A673 (cell line): ENCODE measurements around the gene WDR54. TPM values are rescaled to one million over a fixed set of nuclear protein-coding genes. Genes with fewer than 3 reads are reported as not detected.

Source experiments
- BruUV-seq: library from RNA; stranded (reverse); fragments of 400-500 nt; replicated peaks from 2 replicates; lab custom pipeline; 2021; lab: Mats Ljungman, UMichigan
- CTCF ChIA-PET: fragments of 300-600 bp; sonication (Branson Sonifier 250); formaldehyde crosslinking; loops from one replicate; lab custom pipeline; 2022; ENCODE audit warnings: antibody characterized with exemption; lab: Charles Lee
- POLR2A ChIA-PET: fragments of 300-600 bp; sonication (Branson Sonifier 250); formaldehyde crosslinking; loops from one replicate; lab custom pipeline; 2022; ENCODE audit warnings: antibody characterized with exemption; ENCODE audit not compliant: low non-redundant PET; lab: Charles Lee
- DNase-seq: peaks from one replicate; pipeline ENCODE4 v3.0.0-alpha.2; 2015; ENCODE audit warnings: low spot score
- H3K27ac ChIP-seq: fragments of 200-600 bp; sonication (generic); 2 replicates; pipeline ENCODE4 v1.5.1; 2016; ENCODE audit warnings: mixed run types, low read depth, mild to moderate bottlenecking, mixed read lengths, antibody characterized with exemption, low read length; ENCODE audit not compliant: poor library complexity, severe bottlenecking
- H3K27me3 ChIP-seq: fragments of 200-600 bp; sonication (generic); replicated peaks from 2 replicates; pipeline ENCODE4 v1.6.1; 2017; ENCODE audit warnings: mixed run types, low read depth, mild to moderate bottlenecking, mixed read lengths, antibody characterized with exemption, low read length; ENCODE audit not compliant: insufficient read depth, poor library complexity
- H3K36me3 ChIP-seq: fragments of 200-600 bp; sonication (generic); 2 replicates; pipeline ENCODE4 v1.6.1; 2016; ENCODE audit warnings: mixed run types, mild to moderate bottlenecking, mixed read lengths, antibody characterized with exemption, low read length; ENCODE audit not compliant: insufficient read depth, poor library complexity, severe bottlenecking
- H3K4me1 ChIP-seq: fragments of 200-600 bp; sonication (generic); 2 replicates; pipeline ENCODE4 v1.6.1; 2017; ENCODE audit warnings: mixed run types, mild to moderate bottlenecking, mixed read lengths, antibody characterized with exemption, low read length; ENCODE audit not compliant: insufficient read depth, poor library complexity, severe bottlenecking
- H3K4me3 ChIP-seq: fragments of 200-600 bp; sonication (generic); 2 replicates; pipeline ENCODE4 v1.5.1; 2016; ENCODE audit warnings: low read depth, mixed run types, mild to moderate bottlenecking, mixed read lengths, low read length; ENCODE audit not compliant: poor library complexity, severe bottlenecking
- H3K9me3 ChIP-seq: fragments of 200-600 bp; sonication (generic); 2 replicates; pipeline ENCODE4 v1.6.1; 2016; ENCODE audit warnings: mixed run types, low read depth, mild to moderate bottlenecking, mixed read lengths, antibody characterized with exemption, low read length; ENCODE audit not compliant: poor library complexity, severe bottlenecking
- CTCF ChIP-seq: fragments of 300-800, 200-600 bp; sonication (generic); conservative IDR thresholded peaks from 2 replicates; pipeline ENCODE4 v1.5.1; 2017; ENCODE audit warnings: low read depth, mild to moderate bottlenecking, antibody characterized with exemption, low read length, moderate library complexity, mixed read lengths
- EZH2 ChIP-seq: fragments of 200-600 bp; sonication (generic); IDR thresholded peaks from 2 replicates; pipeline ENCODE4 v1.6.1; 2017; ENCODE audit warnings: borderline replicate concordance, low read depth, mild to moderate bottlenecking, mixed read lengths, antibody characterized with exemption, low read length; ENCODE audit not compliant: poor library complexity, severe bottlenecking
- intact Hi-C: fragments of 100-400 bp; cut with micrococcal nuclease; formaldehyde crosslinking; loops from one replicate; pipeline ENCODE4 v1.10.0; 2022; ENCODE audit not compliant: unreplicated experiment
- total RNA-seq: library from RNA; stranded (reverse); gene quantifications from 2 replicates; pipeline ENCODE4 v1.2.3, GENCODE V29; 2021

WDR54 gene
- total RNA-seq, 1 experiment from 2014 or later: 41.1 TPM

- H3K4me1 ChIP-seq: peaks cover 4% of the 10 kb centered on the region
- intact Hi-C loops: no loop called here
- H3K36me3 ChIP-seq: no peaks in the 10 kb centered on the region
- TF ChIP-seq CTCF (no peak; the same call in 1 of the 2 replicates), EZH2 (no peak)
- no peaks in the 10 kb centered on the region for H3K9me3 ChIP-seq
- H3K27ac ChIP-seq: no peak overlapping the region
- POLR2A ChIA-PET: no interaction called here
- no peak overlapping the region for H3K4me3 ChIP-seq
- BruUV-seq: no TSS peak
- CTCF ChIA-PET: no interaction called here
- no peaks in the 10 kb centered on the region for H3K27me3 ChIP-seq
- DNase-seq: no peak
Observed at GRCh38 chr2:74416778-74417177, 4.8 kb upstream of the WDR54 start.

GRCh38 chr2:74417197-74417596 is 4.3 kb upstream of the WDR54 start:
- Histone ChIP-seq H3K36me3 (no peaks in the 10 kb centered on the region), H3K9me3 (no peaks in the 10 kb centered on the region), H3K4me1 (peaks cover 4% of the 10 kb centered on the region), H3K27ac (no peak overlapping the region), H3K4me3 (no peak overlapping the region), H3K27me3 (no peaks in the 10 kb centered on the region)
- no peak for TF ChIP-seq CTCF
- no peak for TF ChIP-seq EZH2
- POLR2A ChIA-PET: no interaction called here
- intact Hi-C loops: no loop called here
- DNase-seq: no peak
- no TSS peak for BruUV-seq
- CTCF ChIA-PET: no interaction called here

GRCh38 chr2:74417763-74418162 is 3.8 kb upstream of the WDR54 start:
- POLR2A ChIA-PET: no interaction called here
- Histone ChIP-seq H3K4me1 (peaks cover 4% of the 10 kb centered on the region), H3K36me3 (no peaks in the 10 kb centered on the region), H3K27me3 (no peaks in the 10 kb centered on the region), H3K9me3 (no peaks in the 10 kb centered on the region), H3K27ac (no peak overlapping the region), H3K4me3 (no peak overlapping the region)
- no TSS peak for BruUV-seq
- CTCF ChIA-PET: no interaction called here
- no peak for DNase-seq
- intact Hi-C loops: no loop called here
- TF ChIP-seq EZH2: no peak
- TF ChIP-seq CTCF: no peak
